Skeletal muscle tissue (tissue), 4 donors: ENCODE measurements around the gene SLC2A10. TPM values are rescaled to one million over a fixed set of nuclear protein-coding genes. Genes with fewer than 3 reads are reported as not detected.

Experiments used
- H3K27ac ChIP-seq: one replicate; pipeline ENCODE4 v1.7.0; 2013; ENCODE audit warnings: mild to moderate bottlenecking, low read depth, low read length, inconsistent platforms
- H3K27me3 ChIP-seq, 3 donors: one replicate each; pipeline ENCODE4 v1.7.0; 2013; ENCODE audit warnings: low read length in 3 of 3; ENCODE audit not compliant: control insufficient read depth in 3 of 3, insufficient read depth in 3 of 3
- H3K36me3 ChIP-seq, 3 donors: one replicate each; pipeline ENCODE4 v1.7.0; 2013; ENCODE audit warnings: low read length in 3 of 3; ENCODE audit not compliant: control insufficient read depth in 3 of 3, insufficient read depth in 3 of 3
- H3K4me1 ChIP-seq, 3 donors: one replicate each; pipeline ENCODE4 v1.7.0; 2013; ENCODE audit warnings: low read length in 3 of 3, mild to moderate bottlenecking in 3 of 3; ENCODE audit not compliant: control insufficient read depth in 3 of 3, insufficient read depth in 3 of 3
- H3K4me3 ChIP-seq, 3 donors: one replicate each; pipeline ENCODE4 v1.7.0; 2013; ENCODE audit warnings: low read length in 3 of 3
- H3K9ac ChIP-seq, 3 donors: one replicate each; pipeline ENCODE4 v1.7.0; 2013; ENCODE audit warnings: low read length in 3 of 3, mild to moderate bottlenecking in 3 of 3, moderate library complexity in 2 of 3, low read depth in 1 of 3
- H3K9me3 ChIP-seq, 3 donors: one replicate each; pipeline ENCODE4 v1.7.0; 2013; ENCODE audit warnings: low read length in 3 of 3; ENCODE audit not compliant: control insufficient read depth in 3 of 3
- total RNA-seq: library from RNA; depleted of rRNA; stranded (reverse); fragments of >200 nt; gene quantifications from one replicate; pipeline ENCODE4 v1.2.3, GENCODE V29; 2014
- donor health status: Osteomylitis.

SLC2A10 gene
- total RNA-seq, 1 donor from 2014 or later: 24.0 TPM

GRCh38 chr20:46690219-46691106 lies 19.0 kb upstream of the SLC2A10 start:
- H3K4me1 ChIP-seq: peaks cover 12 to 24% (median 18%) of the 10 kb centered on the region in 3 donors
- peaks cover 0 to 9% (median 0%) of the 10 kb centered on the region in 3 donors for H3K36me3 ChIP-seq
- H3K27ac ChIP-seq: peak overlapping the region; percentile 90
- H3K9ac ChIP-seq: peak overlapping the region; percentile 92 to 94 (median 93)
- H3K27me3 ChIP-seq: no peaks in the 10 kb centered on the region
- H3K9me3 ChIP-seq: no peaks in the 10 kb centered on the region
- H3K4me3 ChIP-seq: peak overlapping the region; percentile 35 to 94 (median 41)

- H3K4me1 ChIP-seq: peaks cover 12 to 24% (median 18%) of the 10 kb centered on the region in 3 donors
- H3K9ac ChIP-seq: no peak overlapping the region
- H3K27me3 ChIP-seq: no peaks in the 10 kb centered on the region
- no peak overlapping the region for H3K4me3 ChIP-seq
- H3K27ac ChIP-seq: no peak overlapping the region
- H3K9me3 ChIP-seq: no peaks in the 10 kb centered on the region
- H3K36me3 ChIP-seq: peaks cover 0 to 8% (median 0%) of the 10 kb centered on the region in 3 donors
Measured at GRCh38 chr20:46691196-46691595, 18.3 kb upstream of the SLC2A10 start.

- Histone ChIP-seq H3K36me3 (no peaks in the 10 kb centered on the region), H3K27ac (no peak overlapping the region), H3K9ac (no peak overlapping the region), H3K27me3 (peaks cover 0 to 5% (median 0%) of the 10 kb centered on the region in 3 donors), H3K4me1 (peaks cover 0 to 6% (median 3%) of the 10 kb centered on the region in 3 donors), H3K4me3 (no peak overlapping the region), H3K9me3 (no peaks in the 10 kb centered on the region)
Measured at GRCh38 chr20:46694484-46694883, 15.0 kb upstream of the SLC2A10 start.

GRCh38 chr20:46695892-46696291 lies 13.6 kb upstream of the SLC2A10 start:
- no peak overlapping the region for H3K4me3 ChIP-seq
- H3K27ac ChIP-seq: no peak overlapping the region
- H3K4me1 ChIP-seq: peaks cover 0 to 3% (median 0%) of the 10 kb centered on the region in 3 donors
- no peak overlapping the region for H3K9ac ChIP-seq
- H3K9me3 ChIP-seq: no peaks in the 10 kb centered on the region
- H3K36me3 ChIP-seq: no peaks in the 10 kb centered on the region
- peaks cover 0 to 11% (median 4%) of the 10 kb centered on the region in 3 donors for H3K27me3 ChIP-seq

DNA sequence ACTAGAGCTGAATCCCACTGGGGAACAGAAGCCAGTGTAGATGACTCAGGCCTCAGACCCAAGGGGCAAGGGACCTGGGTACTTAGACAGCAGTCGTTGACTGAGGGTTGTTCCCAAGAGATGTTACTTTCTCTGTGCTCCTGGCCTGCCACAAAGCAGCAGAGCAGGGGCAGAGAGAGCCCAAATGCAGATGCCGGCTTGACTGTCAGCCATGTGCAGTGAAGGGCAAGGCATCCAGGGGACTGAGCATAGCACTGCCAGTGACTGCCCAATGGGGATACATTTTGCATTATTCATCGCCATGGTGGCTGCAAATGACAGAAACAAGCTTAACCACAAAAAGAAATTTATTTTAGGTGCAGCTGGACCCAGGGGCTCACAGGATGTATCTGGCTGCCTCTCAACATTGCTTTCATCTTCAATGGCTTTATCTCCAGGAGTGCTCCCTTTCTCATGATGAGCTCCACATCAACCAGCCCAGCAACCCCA lies 12.6 kb upstream of the SLC2A10 start:
- no peaks in the 10 kb centered on the region for H3K9me3 ChIP-seq
- no peak overlapping the region for H3K27ac ChIP-seq
- peaks cover 0 to 16% (median 7%) of the 10 kb centered on the region in 3 donors for H3K27me3 ChIP-seq
- peaks cover 0 to 3% (median 0%) of the 10 kb centered on the region in 3 donors for H3K4me1 ChIP-seq
- H3K36me3 ChIP-seq: no peaks in the 10 kb centered on the region
- H3K4me3 ChIP-seq: no peak overlapping the region
- no peak overlapping the region for H3K9ac ChIP-seq

- Histone ChIP-seq H3K4me1 (peaks cover 0 to 3% (median 0%) of the 10 kb centered on the region in 3 donors), H3K9ac (no peak overlapping the region), H3K27me3 (peaks cover 3 to 19% (median 10%) of the 10 kb centered on the region in 3 donors), H3K9me3 (no peaks in the 10 kb centered on the region), H3K4me3 (no peak overlapping the region), H3K27ac (no peak overlapping the region), H3K36me3 (no peaks in the 10 kb centered on the region)
Measured at GRCh38 chr20:46698788-46699187, 10.7 kb upstream of the SLC2A10 start.

- no peaks in the 10 kb centered on the region for H3K9me3 ChIP-seq
- no peaks in the 10 kb centered on the region for H3K36me3 ChIP-seq
- peaks cover 4 to 19% (median 12%) of the 10 kb centered on the region in 3 donors for H3K27me3 ChIP-seq
- H3K27ac ChIP-seq: no peak overlapping the region
- no peak overlapping the region for H3K9ac ChIP-seq
- no peaks in the 10 kb centered on the region for H3K4me1 ChIP-seq
- H3K4me3 ChIP-seq: no peak overlapping the region
Measured at GRCh38 chr20:46699651-46700359, 9.6 kb upstream of the SLC2A10 start.

GRCh38 chr20:46700481-46700880 lies 9.0 kb upstream of the SLC2A10 start:
- H3K4me1 ChIP-seq: no peaks in the 10 kb centered on the region
- no peak overlapping the region for H3K9ac ChIP-seq
- H3K36me3 ChIP-seq: no peaks in the 10 kb centered on the region
- H3K9me3 ChIP-seq: no peaks in the 10 kb centered on the region
- H3K27me3 ChIP-seq: peaks cover 8 to 19% (median 12%) of the 10 kb centered on the region in 3 donors
- no peak overlapping the region for H3K27ac ChIP-seq
- H3K4me3 ChIP-seq: no peak overlapping the region

DNA sequence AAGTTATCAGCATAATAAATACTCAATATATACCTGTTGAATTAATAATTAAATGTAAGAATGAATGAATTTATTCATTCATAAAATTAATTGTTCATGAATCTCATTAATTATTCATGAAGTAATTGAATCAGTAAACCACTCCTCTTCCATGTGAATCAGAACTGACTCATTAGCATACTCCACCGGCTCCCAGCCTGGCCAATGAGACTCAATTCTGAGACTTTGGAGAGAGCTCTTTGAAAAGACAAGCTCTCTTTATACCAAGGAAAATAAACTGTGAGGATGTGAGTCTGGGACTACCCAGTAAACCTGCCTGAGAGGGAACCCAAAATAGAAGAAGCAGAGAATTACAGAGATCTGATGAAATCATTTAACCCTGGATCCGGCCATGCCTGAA lies 8.4 kb upstream of the SLC2A10 start:
- Histone ChIP-seq H3K27ac (no peak overlapping the region), H3K9me3 (no peaks in the 10 kb centered on the region), H3K36me3 (no peaks in the 10 kb centered on the region), H3K4me1 (no peaks in the 10 kb centered on the region), H3K27me3 (peaks cover 8 to 19% (median 12%) of the 10 kb centered on the region in 3 donors), H3K4me3 (no peak overlapping the region), H3K9ac (no peak overlapping the region)
